HCT116 (cell line): ENCODE data around the gene ATF5. TPM values are rescaled to one million over a fixed set of nuclear protein-coding genes. Genes with fewer than 3 reads are reported as not detected.

Experiments used
- ATAC-seq: fragments of 200-7000 bp; cut with Tn5 transposase; 2 replicates; pipeline ENCODE4 v1.9.1; 2020; ENCODE audit warnings: mild to moderate bottlenecking, moderate library complexity
- BruUV-seq: library from RNA; stranded (reverse); fragments of 400-500 nt; replicated peaks from 2 replicates; lab custom pipeline; 2021; lab: Mats Ljungman, UMichigan
- CTCF ChIA-PET: fragments of 300-600 bp; sonication (Branson Sonifier 250); formaldehyde crosslinking; loops from one replicate; lab custom pipeline; 2021; ENCODE audit warnings: antibody characterized with exemption; lab: Charles Lee
- POLR2A ChIA-PET: fragments of 300-600, 350-600 bp; sonication (Branson Sonifier 250); formaldehyde crosslinking; loops from one replicate; lab custom pipeline; 2021; ENCODE audit warnings: antibody characterized with exemption; lab: Charles Lee
- RAD21 ChIA-PET, 2 experiments: fragments of 300-600 bp; sonication (Branson Sonifier 250); formaldehyde crosslinking; loops; one replicate each; lab custom pipeline; 2023; ENCODE audit warnings: low total read pairs in 2 of 2; ENCODE audit not compliant: uncharacterized antibody in 2 of 2, unreplicated experiment in 2 of 2, low non-redundant PET in 1 of 2; lab: Charles Lee
- DNase-seq: peaks from one replicate; pipeline ENCODE4 v3.0.0-alpha.2; 2010; ENCODE audit warnings: low read depth, low spot score
- H2AFZ ChIP-seq: fragments of 200-600 bp; shearing (Covaris generic), sonication (generic); 2 replicates; pipeline ENCODE4 v1.6.1; 2017; ENCODE audit warnings: low read depth, mixed run types, mixed read lengths, antibody characterized with exemption, low read length; ENCODE audit not compliant: poor library complexity, severe bottlenecking
- H3K27ac ChIP-seq: 2 replicates; pipeline ENCODE4 v1.5.1; 2012; ENCODE audit warnings: low read depth, low read length
- H3K27me3 ChIP-seq: fragments of 200-600 bp; sonication (generic); 2 replicates; pipeline ENCODE4 v1.6.1; 2016; ENCODE audit warnings: mixed run types, low read length, mixed read lengths; ENCODE audit not compliant: insufficient read depth
- H3K36me3 ChIP-seq, 2 experiments: fragments of 200-500 bp in 1 of 2; fragments of 200-600 bp in 1 of 2; sonication (Bioruptor generic) in 1 of 2; sonication (generic) in 1 of 2; 2 replicates each; pipeline versions ENCODE4 v1.5.1 to v1.6.1; 2014 to 2016; ENCODE audit warnings: low read length in 2 of 2, inconsistent platforms in 1 of 2, mixed read lengths in 1 of 2, mixed run types in 1 of 2; ENCODE audit not compliant: insufficient read depth in 2 of 2, control insufficient read depth in 1 of 2
- H3K4me1 ChIP-seq, 2 experiments: fragments of 200-600 bp in 1 of 2; sonication (generic) in 1 of 2; 2 replicates each; pipeline versions ENCODE4 v1.5.1 to v1.6.1; 2012 to 2017; ENCODE audit warnings: low read length in 2 of 2, inconsistent platforms in 1 of 2, mild to moderate bottlenecking in 1 of 2, mixed read lengths in 1 of 2, mixed run types in 1 of 2, moderate library complexity in 1 of 2; ENCODE audit not compliant: insufficient read depth in 2 of 2, control insufficient read depth in 1 of 2
- H3K4me2 ChIP-seq: fragments of 200-600 bp; sonication (generic); 2 replicates; pipeline ENCODE4 v1.6.1; 2017; ENCODE audit warnings: mixed run types, low read length, mixed read lengths
- H3K4me3 ChIP-seq, 2 experiments: fragments of 200-600 bp in 1 of 2; sonication (generic) in 1 of 2; replicated peaks in 1 of 2; 2 replicates each; pipeline ENCODE4 v1.5.1; 2011 to 2016; ENCODE audit warnings: low read length in 2 of 2, control low read depth in 1 of 2, low read depth in 1 of 2, mild to moderate bottlenecking in 1 of 2, mixed read lengths in 1 of 2, mixed run types in 1 of 2
- H3K79me2 ChIP-seq: fragments of 200-600 bp; sonication (generic); 2 replicates; pipeline ENCODE4 v1.6.1; 2017; ENCODE audit warnings: mild to moderate bottlenecking, mixed run types, low read length, moderate library complexity, mixed read lengths; ENCODE audit not compliant: insufficient read depth
- H3K9ac ChIP-seq: fragments of 200-600 bp; sonication (generic); 2 replicates; pipeline ENCODE4 v1.6.1; 2016; ENCODE audit warnings: low read length, mixed read lengths
- H3K9me2 ChIP-seq: fragments of 200-600 bp; sonication (generic), shearing (Covaris generic); 2 replicates; pipeline ENCODE4 v1.6.1; 2017; ENCODE audit warnings: mixed run types, mild to moderate bottlenecking, moderate library complexity; ENCODE audit not compliant: insufficient read depth
- H3K9me3 ChIP-seq, 2 experiments: fragments of 200-500 bp in 1 of 2; fragments of 200-600 bp in 1 of 2; sonication (Bioruptor generic) in 1 of 2; sonication (generic) in 1 of 2; 2 replicates each; pipeline ENCODE4 v1.6.1; 2014 to 2017; ENCODE audit warnings: low read length in 2 of 2, mixed read lengths in 2 of 2, inconsistent platforms in 1 of 2, low read depth in 1 of 2, mild to moderate bottlenecking in 1 of 2, mixed run types in 1 of 2, moderate library complexity in 1 of 2; ENCODE audit not compliant: control insufficient read depth in 1 of 2, insufficient read depth in 1 of 2
- H4K20me1 ChIP-seq: fragments of 200-600 bp; sonication (generic), shearing (Covaris generic); 2 replicates; pipeline ENCODE4 v1.6.1; 2017; ENCODE audit warnings: mixed run types, mild to moderate bottlenecking, moderate library complexity; ENCODE audit not compliant: insufficient read depth
- ATF3 ChIP-seq: IDR thresholded peaks from 2 replicates; pipeline ENCODE4 v1.6.1; 2012
- CBX3 ChIP-seq: IDR thresholded peaks from 2 replicates; pipeline ENCODE4 v1.6.1; 2012; ENCODE audit warnings: low read depth
- CTCF ChIP-seq, 3 experiments: fragments of 200-600 bp in 1 of 3; sonication (generic) in 1 of 3; IDR thresholded peaks in 2 of 3; conservative IDR thresholded peaks in 1 of 3; 2 replicates each; pipeline ENCODE4 v1.5.1; 2012 to 2017; ENCODE audit warnings: low read depth in 2 of 3, low read length in 2 of 3, antibody characterized with exemption in 1 of 3, borderline replicate concordance in 1 of 3, control low read depth in 1 of 3, mild to moderate bottlenecking in 1 of 3, mixed read lengths in 1 of 3, mixed run types in 1 of 3, moderate library complexity in 1 of 3; ENCODE audit not compliant: insufficient read depth in 1 of 3
- EZH2phosphoT487 ChIP-seq: fragments of 200-600 bp; IDR thresholded peaks from 2 replicates; pipeline ENCODE4 v1.6.1; 2018; ENCODE audit warnings: antibody characterized with exemption, borderline replicate concordance
- JUND ChIP-seq: IDR thresholded peaks from 2 replicates; pipeline ENCODE4 v1.6.1; 2012
- POLR2A ChIP-seq: IDR thresholded peaks from 2 replicates; pipeline ENCODE4 v1.7.0; 2011; ENCODE audit warnings: borderline replicate concordance; ENCODE audit not compliant: insufficient read depth, insufficient read length; ENCODE audit errors: extremely low read depth
- POLR2AphosphoS5 ChIP-seq: IDR thresholded peaks from 2 replicates; pipeline ENCODE4 v1.6.1; 2011; ENCODE audit warnings: mild to moderate bottlenecking, low read depth, low read length, moderate library complexity
- RAD21 ChIP-seq: IDR thresholded peaks from 2 replicates; pipeline ENCODE4 v1.6.1; 2012; ENCODE audit warnings: low read depth, mild to moderate bottlenecking
- SP1 ChIP-seq: IDR thresholded peaks from 2 replicates; pipeline ENCODE4 v1.6.1; 2012; ENCODE audit warnings: low read depth
- SRF ChIP-seq: IDR thresholded peaks from 2 replicates; pipeline ENCODE4 v1.6.1; 2012; ENCODE audit warnings: low read depth
- ZFX ChIP-seq: fragments of 450-650 bp; IDR thresholded peaks from 2 replicates; pipeline ENCODE4 v1.6.1; 2017
- ZNF274 ChIP-seq: fragments of 200-500 bp; sonication (Bioruptor generic); IDR thresholded peaks from 2 replicates; pipeline ENCODE4 v1.6.1; 2014; ENCODE audit warnings: mild to moderate bottlenecking, low read depth, low read length, inconsistent platforms
- intact Hi-C: fragments of 100-400 bp; cut with micrococcal nuclease; formaldehyde crosslinking; loops from 2 replicates; pipeline ENCODE4 v1.10.0; 2022
- total RNA-seq: library from RNA; stranded (reverse); gene quantifications from one replicate; pipeline ENCODE4 v1.2.1, GENCODE V29; 2021; ENCODE audit not compliant: unreplicated experiment

Gene ATF5
- total RNA-seq, 1 experiment from 2014 or later = 28.2 TPM

- Histone ChIP-seq H3K36me3 (peaks cover 27 to 45% of the 10 kb centered on the region in 2 experiments), H3K9ac (no peak overlapping the region), H4K20me1 (peaks cover 7% of the 10 kb centered on the region; the same call in 1 of the 2 replicates), H3K27me3 (no peaks in the 10 kb centered on the region), H3K9me2 (no peaks in the 10 kb centered on the region), H3K4me1 (peaks cover 7 to 10% of the 10 kb centered on the region in 2 experiments; a peak in 3 of 4 replicates), H3K27ac (no peak overlapping the region), H3K79me2 (peaks cover 98% of the 10 kb centered on the region), H2AFZ (no peak overlapping the region), H3K9me3 (no peaks in the 10 kb centered on the region), H3K4me2 (no peak overlapping the region)
- intact Hi-C loops = no loop called here
- ChIA-PET CTCF (no interaction called here), RAD21 (no interaction called here), POLR2A (no interaction called here)
- BruUV-seq = no TSS peak
- DNase-seq = no peak
- ATAC-seq = no peak
- TF ChIP-seq SP1 (no peak), JUND (no peak), CTCF (IDR thresholded peaks at IDR 0.05 in 2 of 3, conservative IDR thresholded peaks at IDR 0.05 in 1 of 3; ENCODE audit: borderline replicate concordance in 1 of 3, insufficient read depth in 1 of 3, low read depth in 2 of 3, low read length in 2 of 3) (no peak), SRF (no peak), ATF3 (no peak), RAD21 (no peak), ZFX (no peak), POLR2A (no peak), ZNF274 (no peak), POLR2AphosphoS5 (no peak), EZH2phosphoT487 (no peak), CBX3 (no peak)
- TF ChIP-seq, all 23 proteins: peak for 0
- H3K4me3 ChIP-seq = no peak overlapping the region
Measured at GRCh38 chr19:49923055-49924003, 5.7 kb upstream of the ATF5 start.
